ENCODE data around the gene IL6R. TPM values are rescaled to one million over a fixed set of nuclear protein-coding genes. Genes with fewer than 3 reads are reported as not detected.

The IL6R gene
- total RNA-seq, 1 donor from 2014 or later, result 3.3 TPM

DNA sequence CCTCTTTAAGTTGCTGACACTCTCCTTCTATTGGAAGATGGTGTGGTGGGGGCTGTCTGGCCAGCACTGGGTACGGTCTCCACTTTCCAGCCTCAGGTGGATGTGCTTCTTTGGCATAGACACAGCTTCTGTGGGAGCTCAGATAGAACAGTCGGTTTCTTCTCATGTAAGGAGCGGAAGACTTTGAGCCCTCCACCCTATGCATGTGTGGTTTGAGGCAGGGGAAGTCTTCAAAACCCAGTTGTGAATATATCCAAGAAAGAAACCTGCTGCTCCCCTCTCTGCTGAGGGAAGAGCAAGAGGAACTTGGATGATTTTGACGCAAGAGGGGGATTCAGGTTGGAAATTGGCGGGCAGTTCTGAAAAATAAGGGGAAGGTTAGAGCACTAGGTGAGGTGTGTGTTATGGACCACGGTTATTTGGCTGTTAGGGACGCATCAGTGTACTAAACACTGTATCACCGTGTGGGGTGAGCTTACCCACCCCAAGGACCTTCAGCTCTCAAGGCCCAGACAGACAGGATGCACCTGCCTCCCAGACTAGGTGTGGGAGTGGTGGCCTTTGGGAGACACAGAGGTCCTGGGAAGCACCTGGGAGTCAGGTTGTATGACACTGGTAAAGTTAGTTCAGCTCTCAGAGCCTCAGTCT, 36.2 kb downstream of the IL6R start:
- Mint-ChIP-seq H3K36me3 (ENCODE audit: low read depth) (peaks cover 6% of the 10 kb centered on the region), H3K9me3 (no peaks in the 10 kb centered on the region), H3K27ac (no peak overlapping the region), H3K4me1 (peaks cover 53% of the 10 kb centered on the region), H3K27me3 (peaks cover 8% of the 10 kb centered on the region), H3K4me3 (peak overlapping the region; percentile 42)
- intact Hi-C loops (cut with micrococcal nuclease), result loop anchor here (2.0 kb wide), 1 partner anchor 13 kb away; no protein-coding TSS in a partner anchor
- DNase-seq, result no peak

GRCh38 chr1:154442006-154442740, 37.0 kb downstream of the IL6R start:
- peaks cover 3% of the 10 kb centered on the region for H3K36me3 Mint-ChIP-seq (ENCODE audit: low read depth)
- peaks cover 53% of the 10 kb centered on the region for H3K4me1 Mint-ChIP-seq
- H3K27ac Mint-ChIP-seq, result no peak overlapping the region
- peaks cover 8% of the 10 kb centered on the region for H3K27me3 Mint-ChIP-seq
- no peaks in the 10 kb centered on the region for H3K9me3 Mint-ChIP-seq
- DNase-seq, result no peak
- no peak overlapping the region for H3K4me3 Mint-ChIP-seq
- intact Hi-C loops (cut with micrococcal nuclease), result no loop called here

DNA sequence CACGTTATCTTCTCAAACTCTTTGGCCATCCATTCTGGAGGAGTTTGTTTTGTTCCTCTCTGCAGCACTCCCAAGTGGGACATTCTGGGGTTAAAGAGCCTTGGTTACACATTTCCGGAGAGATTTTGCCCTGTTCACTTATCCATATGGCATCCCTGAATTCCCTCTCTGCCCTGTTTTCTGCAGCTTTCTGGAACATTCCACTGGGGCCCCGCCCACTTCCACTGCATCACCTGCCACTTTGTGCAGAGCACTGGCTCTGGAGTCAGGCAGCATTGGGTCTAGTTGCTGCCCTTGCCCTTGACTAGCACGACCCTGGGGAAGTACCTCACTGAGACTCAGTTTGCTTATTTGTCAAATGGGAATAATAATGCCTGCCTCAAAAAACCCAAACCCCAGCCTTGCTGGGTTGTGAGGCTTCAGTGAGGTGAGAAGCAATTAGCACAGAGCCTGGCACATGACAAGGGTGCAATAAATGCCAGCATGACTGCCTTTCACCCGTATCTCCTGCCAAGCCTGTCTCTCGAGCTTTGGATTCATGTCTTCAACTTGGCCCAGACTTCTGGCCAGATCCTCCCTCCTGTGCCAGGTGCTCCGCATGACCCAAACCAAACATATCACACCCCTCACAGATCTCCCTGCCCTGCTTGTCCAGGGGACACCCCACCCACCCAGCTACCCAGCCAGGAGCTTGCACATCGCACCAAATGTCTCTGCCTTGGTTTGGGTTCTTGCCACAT, 38.3 kb downstream of the IL6R start:
- intact Hi-C loops (cut with micrococcal nuclease), result no loop called here
- Mint-ChIP-seq H3K4me3 (no peak overlapping the region), H3K36me3 (ENCODE audit: low read depth) (peaks cover 3% of the 10 kb centered on the region), H3K27ac (no peak overlapping the region), H3K4me1 (peaks cover 47% of the 10 kb centered on the region), H3K9me3 (no peaks in the 10 kb centered on the region), H3K27me3 (peaks cover 11% of the 10 kb centered on the region)
- DNase-seq, result no peak

DNA sequence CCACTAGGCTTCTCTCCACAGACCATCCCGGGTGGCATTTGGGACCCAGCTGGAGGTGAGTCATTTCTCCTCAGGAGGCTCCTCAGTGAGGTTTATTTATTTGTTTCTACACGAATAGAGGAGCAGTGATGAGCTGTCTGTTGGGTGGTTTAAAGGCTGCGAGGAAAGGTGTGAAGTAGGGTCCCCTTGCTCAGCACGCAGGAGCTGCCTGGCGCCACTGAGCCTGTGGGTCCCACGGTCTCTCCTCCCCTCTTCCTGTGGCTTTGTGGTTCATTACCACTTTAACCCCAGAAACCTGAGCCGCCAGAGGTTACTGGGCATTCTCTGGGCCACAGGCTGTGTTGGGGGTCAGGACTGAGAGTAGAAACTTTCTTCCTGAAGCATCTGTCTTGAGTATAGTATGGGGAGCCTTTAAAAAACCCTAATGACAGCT, 39.9 kb downstream of the IL6R start:
- DNase-seq, result peak; percentile 75
- Mint-ChIP-seq H3K27me3 (peaks cover 13% of the 10 kb centered on the region), H3K27ac (no peak overlapping the region), H3K9me3 (no peaks in the 10 kb centered on the region), H3K4me3 (no peak overlapping the region), H3K36me3 (ENCODE audit: low read depth) (peaks cover 3% of the 10 kb centered on the region), H3K4me1 (peaks cover 34% of the 10 kb centered on the region)
- intact Hi-C loops (cut with micrococcal nuclease), result no loop called here

DNA sequence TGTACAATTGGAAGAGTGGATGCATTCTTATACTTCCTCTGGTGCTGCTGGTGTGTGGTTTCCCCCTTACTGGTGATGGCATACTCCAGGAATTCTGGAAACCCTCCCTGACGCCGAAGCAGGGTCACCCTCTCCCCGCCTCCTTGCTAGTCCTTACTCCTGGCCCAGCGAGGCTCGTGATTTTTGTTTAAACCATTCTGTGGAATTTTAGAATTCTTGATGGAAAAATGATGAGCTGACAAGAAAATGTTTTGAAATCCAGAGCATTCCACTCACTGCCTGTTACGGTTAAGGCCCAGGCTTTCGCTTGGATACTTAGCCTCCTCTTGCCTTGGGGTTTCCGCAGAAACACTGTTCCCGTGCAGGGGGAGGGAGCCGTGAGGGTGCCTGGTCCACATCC, 41.1 kb downstream of the IL6R start:
- H3K9me3 Mint-ChIP-seq, result no peaks in the 10 kb centered on the region
- peaks cover 18% of the 10 kb centered on the region for H3K27me3 Mint-ChIP-seq
- H3K4me1 Mint-ChIP-seq, result peaks cover 22% of the 10 kb centered on the region
- no peak overlapping the region for H3K27ac Mint-ChIP-seq
- no peak overlapping the region for H3K4me3 Mint-ChIP-seq
- intact Hi-C loops (cut with micrococcal nuclease), result no loop called here
- H3K36me3 Mint-ChIP-seq (ENCODE audit: low read depth), result no peaks in the 10 kb centered on the region
- DNase-seq, result no peak

DNA sequence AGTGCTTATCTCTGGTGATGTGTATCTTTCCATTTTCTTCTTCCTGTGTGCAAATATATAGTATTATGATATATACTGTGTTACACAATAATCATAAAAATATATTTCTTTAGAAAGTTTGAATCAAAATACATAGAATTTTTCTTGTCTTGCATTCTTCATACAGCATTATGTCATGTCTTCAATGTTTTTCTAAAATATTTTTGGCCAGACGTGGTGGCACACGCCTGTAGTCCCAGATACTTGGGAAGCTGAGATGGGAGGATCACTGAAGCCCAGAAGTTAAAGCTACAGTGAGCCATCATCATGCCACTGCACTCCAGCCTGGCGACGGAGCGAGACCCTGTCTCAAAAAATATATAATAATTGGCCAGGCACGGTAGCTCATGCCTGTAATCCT, 41.6 kb downstream of the IL6R start:
- Mint-ChIP-seq H3K36me3 (ENCODE audit: low read depth) (no peaks in the 10 kb centered on the region), H3K27me3 (peaks cover 21% of the 10 kb centered on the region)

DNA sequence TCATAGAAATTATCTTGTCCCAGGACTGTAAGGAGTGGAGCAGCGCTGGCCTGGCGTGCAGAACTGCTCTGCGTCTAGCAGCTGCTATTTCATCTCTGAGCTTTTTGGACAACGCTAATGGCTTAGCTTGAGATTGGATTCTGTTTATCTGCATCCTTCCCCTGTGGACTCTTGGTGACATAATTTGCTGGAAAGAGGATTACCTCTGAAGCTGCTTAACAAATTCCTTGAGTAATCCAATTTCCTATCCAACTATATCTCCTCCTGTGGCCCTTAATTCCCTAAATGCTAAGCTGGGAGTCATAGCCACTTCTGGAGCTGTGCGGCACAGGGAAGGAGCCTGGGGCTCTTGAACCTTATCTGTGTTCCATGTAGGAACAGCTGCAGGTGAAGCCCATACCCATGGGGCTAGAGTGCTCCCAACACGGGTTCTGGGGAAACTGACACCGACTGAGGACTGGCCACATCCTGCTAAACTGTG, 43.2 kb downstream of the IL6R start:
- H3K36me3 Mint-ChIP-seq (ENCODE audit: low read depth), result peaks cover 1% of the 10 kb centered on the region
- H3K27ac Mint-ChIP-seq, result no peak overlapping the region
- peaks cover 29% of the 10 kb centered on the region for H3K27me3 Mint-ChIP-seq

More for the DNA sequence above, 41.6 kb downstream of the IL6R start:
- intact Hi-C loops (cut with micrococcal nuclease), result no loop called here
- no peak overlapping the region for H3K4me3 Mint-ChIP-seq
- H3K9me3 Mint-ChIP-seq, result no peaks in the 10 kb centered on the region
- no peak for DNase-seq
- H3K27ac Mint-ChIP-seq, result no peak overlapping the region
- peaks cover 18% of the 10 kb centered on the region for H3K4me1 Mint-ChIP-seq

DNA sequence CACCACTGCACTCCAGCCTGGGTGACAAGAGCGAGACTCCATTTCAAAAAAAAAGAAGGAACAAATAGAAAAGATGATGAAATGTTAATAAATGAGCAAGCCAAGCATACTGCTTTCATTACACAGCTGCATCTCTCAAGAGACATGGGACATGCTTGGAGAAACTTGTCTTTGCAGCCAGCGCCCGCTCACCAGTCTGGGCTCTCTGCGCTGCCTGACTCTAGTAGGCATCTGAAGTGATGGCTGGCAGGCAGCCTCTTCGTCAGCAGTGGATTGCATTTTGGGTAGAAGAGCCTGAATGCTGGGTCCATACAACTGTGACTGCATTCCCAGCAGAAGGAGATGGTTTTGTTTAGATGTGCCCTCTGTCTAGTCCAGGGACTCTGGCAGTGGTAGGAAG, 48.0 kb downstream of the IL6R start:
- no peak overlapping the region for H3K27ac Mint-ChIP-seq
- peaks cover 21% of the 10 kb centered on the region for H3K4me1 Mint-ChIP-seq
- peaks cover 34% of the 10 kb centered on the region for H3K27me3 Mint-ChIP-seq
- H3K4me3 Mint-ChIP-seq, result no peak overlapping the region
- no peaks in the 10 kb centered on the region for H3K9me3 Mint-ChIP-seq
- peaks cover 10% of the 10 kb centered on the region for H3K36me3 Mint-ChIP-seq (ENCODE audit: low read depth)
- intact Hi-C loops (cut with micrococcal nuclease), result no loop called here
- no peak for DNase-seq

More for the DNA sequence above, 43.2 kb downstream of the IL6R start:
- Mint-ChIP-seq H3K4me3 (no peak overlapping the region), H3K9me3 (no peaks in the 10 kb centered on the region), H3K4me1 (peaks cover 15% of the 10 kb centered on the region)
- DNase-seq, result no peak
- intact Hi-C loops (cut with micrococcal nuclease), result no loop called here

DNA sequence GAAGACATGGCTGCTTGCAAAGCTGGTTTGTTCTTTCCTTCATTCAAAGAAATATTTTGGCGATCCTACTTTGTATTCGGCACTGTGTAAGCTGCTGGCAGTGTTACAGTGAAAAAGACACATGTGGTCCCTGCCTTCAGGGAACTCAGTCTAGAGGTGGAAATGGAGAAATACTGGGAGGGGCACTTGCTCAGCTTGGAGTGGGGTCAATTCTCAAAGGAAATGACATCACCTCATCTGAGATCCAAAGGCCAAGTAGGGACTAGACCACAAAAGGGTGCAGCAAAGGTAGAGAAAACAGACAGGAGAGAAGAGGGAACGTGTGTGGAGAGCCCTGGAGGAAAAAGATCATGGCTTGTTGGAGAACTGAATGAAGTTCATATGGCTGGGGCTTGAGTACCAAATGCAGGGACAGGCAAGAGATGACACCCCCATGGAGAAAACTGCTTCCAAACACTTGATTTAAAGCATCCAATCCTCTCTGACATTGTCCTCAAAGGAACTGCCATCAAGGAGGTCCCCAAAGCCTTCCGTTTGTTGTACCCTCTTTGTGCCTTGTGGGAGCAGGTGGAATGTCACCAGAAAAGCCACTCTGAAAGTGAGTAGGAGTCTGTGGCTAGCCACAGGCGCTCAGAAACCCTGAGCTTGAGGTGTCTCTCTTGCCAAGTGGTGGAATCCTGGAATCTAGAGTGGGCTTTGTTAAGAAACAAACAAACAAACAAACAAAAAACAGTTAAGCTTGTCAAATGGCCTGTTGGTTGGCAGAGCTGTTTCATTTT, 48.6 kb downstream of the IL6R start:
- Mint-ChIP-seq H3K9me3 (no peaks in the 10 kb centered on the region), H3K4me3 (no peak overlapping the region), H3K27ac (peak overlapping the region; percentile 1), H3K27me3 (peaks cover 34% of the 10 kb centered on the region), H3K4me1 (peaks cover 21% of the 10 kb centered on the region), H3K36me3 (ENCODE audit: low read depth) (peaks cover 12% of the 10 kb centered on the region)
- no peak for DNase-seq
- intact Hi-C loops (cut with micrococcal nuclease), result loop anchor here (2.0 kb wide), 1 partner anchor 13 kb away; no protein-coding TSS in a partner anchor

DNA sequence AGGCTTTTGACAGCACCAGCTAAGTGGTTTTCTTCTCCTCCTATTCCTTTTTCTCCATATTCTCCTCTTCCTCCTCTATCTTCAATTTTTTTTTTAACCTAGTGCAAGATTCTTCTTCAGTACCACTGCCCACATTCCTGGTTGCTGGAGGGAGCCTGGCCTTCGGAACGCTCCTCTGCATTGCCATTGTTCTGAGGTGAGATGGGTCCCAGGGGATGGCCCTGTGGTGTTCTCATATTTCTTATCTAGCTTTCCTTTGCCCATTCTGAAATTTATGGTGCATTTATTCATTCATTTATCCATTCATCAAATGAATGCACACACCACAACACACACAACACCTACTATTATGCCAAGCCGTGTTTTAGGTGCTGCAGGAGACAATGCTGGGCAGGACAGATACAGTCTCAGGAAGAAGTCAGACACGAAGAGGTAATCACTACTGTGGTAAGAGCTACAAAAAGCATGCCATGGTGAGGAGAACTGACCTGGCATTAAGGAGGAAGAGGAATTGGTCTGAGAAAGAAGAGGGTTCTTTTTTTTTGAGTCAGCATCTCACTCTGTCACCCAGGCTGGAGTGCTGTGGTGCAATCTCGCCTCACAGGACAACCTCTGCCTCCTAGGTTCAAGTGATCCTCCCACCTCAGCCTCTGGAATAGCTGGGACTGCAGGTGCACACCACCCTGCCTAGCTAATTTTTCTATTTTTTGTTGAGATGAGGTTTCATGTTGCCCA, 49.4 kb downstream of the IL6R start:
- peaks cover 34% of the 10 kb centered on the region for H3K27me3 Mint-ChIP-seq
- H3K27ac Mint-ChIP-seq, result no peak overlapping the region
- intact Hi-C loops (cut with micrococcal nuclease), result loop anchor here (2.0 kb wide), 1 partner anchor 14 kb away; no protein-coding TSS in a partner anchor
- no peak for DNase-seq
- H3K9me3 Mint-ChIP-seq, result no peaks in the 10 kb centered on the region
- H3K4me3 Mint-ChIP-seq, result no peak overlapping the region
- H3K4me1 Mint-ChIP-seq, result peaks cover 21% of the 10 kb centered on the region
- peaks cover 12% of the 10 kb centered on the region for H3K36me3 Mint-ChIP-seq (ENCODE audit: low read depth)

- Mint-ChIP-seq H3K27ac (no peak overlapping the region), H3K36me3 (ENCODE audit: low read depth) (peaks cover 14% of the 10 kb centered on the region), H3K4me1 (peaks cover 28% of the 10 kb centered on the region), H3K27me3 (peaks cover 25% of the 10 kb centered on the region), H3K4me3 (no peak overlapping the region), H3K9me3 (no peaks in the 10 kb centered on the region)
- no peak for DNase-seq
- intact Hi-C loops (cut with micrococcal nuclease), result no loop called here
These were observed 51.5 kb downstream of the IL6R start for GRCh38 chr1:154456631-154457030.

DNA sequence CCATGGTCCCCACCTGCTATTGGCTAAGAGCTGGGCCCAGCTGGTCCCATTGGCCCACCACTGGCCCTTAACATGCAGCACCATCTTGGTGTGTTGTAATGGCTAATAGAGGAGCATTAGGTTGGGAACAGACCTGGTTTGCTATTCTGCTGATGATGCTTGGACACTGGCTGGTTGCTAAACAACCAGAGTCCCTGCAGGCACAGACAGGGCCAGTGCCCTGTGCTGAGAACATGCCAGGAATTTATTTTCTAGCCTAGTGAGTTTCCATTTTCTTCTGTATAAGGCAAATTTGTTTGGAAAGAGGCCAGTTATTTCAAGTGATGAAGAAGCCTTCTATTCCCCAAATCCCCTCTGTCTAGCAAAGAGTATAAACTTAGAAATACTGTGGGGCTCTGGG, 53.9 kb downstream of the IL6R start:
- peaks cover 12% of the 10 kb centered on the region for H3K36me3 Mint-ChIP-seq (ENCODE audit: low read depth)
- no peaks in the 10 kb centered on the region for H3K9me3 Mint-ChIP-seq
- peaks cover 10% of the 10 kb centered on the region for H3K27me3 Mint-ChIP-seq
- no peak overlapping the region for H3K4me3 Mint-ChIP-seq
- intact Hi-C loops (cut with micrococcal nuclease), result no loop called here
- peaks cover 31% of the 10 kb centered on the region for H3K4me1 Mint-ChIP-seq
- no peak for DNase-seq
- H3K27ac Mint-ChIP-seq, result no peak overlapping the region

Measured in activated CD4-positive, alpha-beta T cell treated with anti-CD3 and anti-CD28 coated beads, Interleukin-2, amount 10 ng/mL, durations not matched to agents 24 days and 14 days (primary cell).